H1 (cell line): ENCODE data around the gene ZCCHC18. TPM values are rescaled to one million over a fixed set of nuclear protein-coding genes. Genes with fewer than 3 reads are reported as not detected.

Experiments used
- CTCF ChIA-PET: fragments of 300-600 bp; sonication (Branson Sonifier 250); formaldehyde crosslinking; loops from one replicate; lab custom pipeline; 2021; ENCODE audit not compliant: partially characterized antibody; lab: Charles Lee
- POLR2A ChIA-PET: fragments of 300-600 bp; sonication (Branson Sonifier 250); formaldehyde crosslinking; loops from one replicate; lab custom pipeline; 2021; ENCODE audit warnings: inconsistent platforms; ENCODE audit not compliant: partially characterized antibody; lab: Charles Lee
- DNase-seq, 2 experiments: peaks; one replicate each; pipeline versions ENCODE4 v3.0.0 to v3.0.0-alpha.2; 2010 to 2022; ENCODE audit warnings: low spot score in 2 of 2, low read depth in 1 of 2, mixed read lengths in 1 of 2
- FAIRE-seq: peaks from 2 replicates; lab custom pipeline; 2011; peaks lifted over from hg19 to GRCh38; lab: Jason Lieb, UNC
- H2AFZ ChIP-seq: 2 replicates; pipeline ENCODE4 v1.8.1; 2012; ENCODE audit warnings: low read length, inconsistent platforms
- H2AK5ac ChIP-seq: 2 replicates; pipeline ENCODE4 v1.6.1; 2013; ENCODE audit warnings: low read depth, low read length
- H2BK120ac ChIP-seq: replicated peaks from 2 replicates; pipeline ENCODE3; 2013; ENCODE audit warnings: low read depth, low read length, inconsistent platforms
- H2BK12ac ChIP-seq: 2 replicates; pipeline ENCODE4 v1.6.1; 2013; ENCODE audit warnings: low read depth, low read length
- H2BK15ac ChIP-seq: 2 replicates; pipeline ENCODE4 v1.6.1; 2013; ENCODE audit warnings: low read length
- H2BK20ac ChIP-seq: 2 replicates; pipeline ENCODE4 v1.6.1; 2013; ENCODE audit warnings: low read length
- H2BK5ac ChIP-seq: 2 replicates; pipeline ENCODE4 v1.6.1; 2013; ENCODE audit warnings: low read depth, low read length
- H3K14ac ChIP-seq: 2 replicates; pipeline ENCODE4 v1.6.1; 2013; ENCODE audit warnings: inconsistent platforms; ENCODE audit not compliant: insufficient read length
- H3K18ac ChIP-seq: 2 replicates; pipeline ENCODE4 v1.6.1; 2013; ENCODE audit warnings: low read length; ENCODE audit errors: extremely low read depth
- H3K23ac ChIP-seq: 2 replicates; pipeline ENCODE4 v1.6.1; 2013; ENCODE audit warnings: inconsistent platforms; ENCODE audit not compliant: insufficient read length
- H3K23me2 ChIP-seq: 2 replicates; pipeline ENCODE4 v1.6.1; 2013; ENCODE audit warnings: low read depth, low read length
- H3K27ac ChIP-seq: 2 replicates; pipeline ENCODE4 v1.6.1; 2011; ENCODE audit warnings: low read depth, low read length, inconsistent platforms
- H3K27me3 ChIP-seq, 4 experiments: replicated peaks in 1 of 4; 1 replicate in 1 of 4; 2 replicates in 3 of 4; pipeline versions ENCODE4 v1.6.1 to v1.8.1; 2011 to 2013; ENCODE audit warnings: low read length in 3 of 4, mild to moderate bottlenecking in 3 of 4, inconsistent platforms in 2 of 4, mixed read lengths in 2 of 4, moderate library complexity in 1 of 4; ENCODE audit not compliant: control insufficient read depth in 3 of 4, insufficient read depth in 3 of 4; ENCODE audit errors: extremely low read depth in 1 of 4
- H3K36me3 ChIP-seq, 4 experiments: 2 replicates each; pipeline versions ENCODE4 v1.6.1 to v1.8.1; 2011 to 2013; ENCODE audit warnings: mild to moderate bottlenecking in 4 of 4, low read length in 3 of 4, moderate library complexity in 2 of 4, control low read depth in 1 of 4, inconsistent platforms in 1 of 4; ENCODE audit not compliant: insufficient read depth in 4 of 4, control insufficient read depth in 2 of 4
- H3K4ac ChIP-seq: replicated peaks from 2 replicates; pipeline ENCODE3; 2013; ENCODE audit warnings: low read length, low read depth, mixed read lengths, inconsistent platforms; ENCODE audit not compliant: insufficient read length
- H3K4me1 ChIP-seq, 4 experiments: replicated peaks in 1 of 4; 1 replicate in 1 of 4; 2 replicates in 3 of 4; pipeline versions ENCODE4 v1.6.1 to v1.8.1; 2011 to 2013; ENCODE audit warnings: low read length in 3 of 4, inconsistent platforms in 2 of 4, mixed read lengths in 1 of 4; ENCODE audit not compliant: insufficient read depth in 4 of 4, control insufficient read depth in 3 of 4
- H3K4me2 ChIP-seq, 2 experiments: 2 replicates each; pipeline versions ENCODE4 v1.6.1 to v1.8.1; 2011 to 2013; ENCODE audit warnings: low read depth in 2 of 2, low read length in 2 of 2, control low read depth in 1 of 2, inconsistent platforms in 1 of 2, mild to moderate bottlenecking in 1 of 2; ENCODE audit not compliant: insufficient read depth in 1 of 2
- H3K4me3 ChIP-seq, 4 experiments: fragments of 200-600, 300-600 bp in 1 of 4; sonication (generic), shearing (Covaris generic), sonication (Bioruptor Twin) in 1 of 4; 2 replicates each; pipeline versions ENCODE4 v1.5.1 to v1.8.1; 2011 to 2016; ENCODE audit warnings: low read length in 4 of 4, low read depth in 3 of 4, control low read depth in 2 of 4, inconsistent platforms in 2 of 4, mild to moderate bottlenecking in 2 of 4, mixed read lengths in 1 of 4, moderate library complexity in 1 of 4; ENCODE audit not compliant: insufficient read depth in 2 of 4; ENCODE audit errors: extremely low read depth in 1 of 4
- H3K56ac ChIP-seq: replicated peaks from 2 replicates; pipeline ENCODE3; 2013; ENCODE audit warnings: low read depth, mild to moderate bottlenecking, mixed read lengths, low read length, inconsistent platforms; ENCODE audit not compliant: insufficient read length
- H3K79me1 ChIP-seq: 2 replicates; pipeline ENCODE4 v1.6.1; 2013; ENCODE audit warnings: low read depth, low read length, control low read depth
- H3K79me2 ChIP-seq, 2 experiments: 2 replicates each; pipeline versions ENCODE4 v1.6.1 to v1.8.1; 2012 to 2013; ENCODE audit warnings: low read length in 2 of 2, mild to moderate bottlenecking in 2 of 2, inconsistent platforms in 1 of 2; ENCODE audit not compliant: insufficient read depth in 2 of 2, control insufficient read depth in 1 of 2
- H3K9ac ChIP-seq, 4 experiments: replicated peaks in 1 of 4; 1 replicate in 1 of 4; 2 replicates in 3 of 4; pipeline versions ENCODE4 v1.6.1 to v1.8.1; 2011 to 2013; ENCODE audit warnings: low read depth in 3 of 4, low read length in 3 of 4, control low read depth in 2 of 4, mild to moderate bottlenecking in 2 of 4, moderate library complexity in 2 of 4, inconsistent platforms in 1 of 4; ENCODE audit errors: extremely low read depth in 1 of 4
- H3K9me3 ChIP-seq, 2 experiments: 2 replicates each; pipeline versions ENCODE4 v1.6.1 to v1.8.1; 2012 to 2013; ENCODE audit warnings: mild to moderate bottlenecking in 2 of 2, moderate library complexity in 2 of 2, control low read depth in 1 of 2, inconsistent platforms in 1 of 2, low read depth in 1 of 2, low read length in 1 of 2, mixed read lengths in 1 of 2; ENCODE audit not compliant: insufficient read depth in 2 of 2
- H4K20me1 ChIP-seq, 2 experiments: replicated peaks in 1 of 2; 2 replicates each; pipeline versions ENCODE3 to v1.8.1; 2011 to 2013; ENCODE audit warnings: inconsistent platforms in 2 of 2, low read length in 2 of 2, mild to moderate bottlenecking in 1 of 2; ENCODE audit not compliant: insufficient read depth in 2 of 2, control insufficient read depth in 1 of 2
- H4K5ac ChIP-seq: 2 replicates; pipeline ENCODE4 v1.6.1; 2013; ENCODE audit warnings: low read length, low read depth, mixed read lengths, inconsistent platforms; ENCODE audit not compliant: insufficient read length
- H4K8ac ChIP-seq: 2 replicates; pipeline ENCODE4 v1.8.0; 2013; ENCODE audit warnings: mild to moderate bottlenecking, moderate library complexity, low read length, inconsistent platforms; ENCODE audit not compliant: insufficient read depth; ENCODE audit errors: extremely low read depth
- H4K91ac ChIP-seq: replicated peaks from 2 replicates; pipeline ENCODE3; 2013; ENCODE audit warnings: low read length, mixed read lengths, inconsistent platforms; ENCODE audit not compliant: insufficient read length
- BACH1 ChIP-seq: IDR thresholded peaks from 2 replicates; pipeline ENCODE4 v1.6.1; 2012; ENCODE audit warnings: low read length, improper control_type of control experiment
- CHD2 ChIP-seq: IDR thresholded peaks from 2 replicates; pipeline ENCODE4 v1.6.1; 2012; ENCODE audit warnings: low read length, improper control_type of control experiment
- EZH2 ChIP-seq: fragments of 200-600 bp; sonication (generic); IDR thresholded peaks from 2 replicates; pipeline ENCODE4 v1.7.1; 2012; ENCODE audit warnings: low read depth, mild to moderate bottlenecking, moderate library complexity, low read length, inconsistent platforms; ENCODE audit not compliant: severe bottlenecking
- FOSL1 ChIP-seq: IDR thresholded peaks from 2 replicates; pipeline ENCODE4 v1.6.1; 2011; ENCODE audit warnings: mild to moderate bottlenecking, low read depth, low read length, moderate library complexity; ENCODE audit not compliant: insufficient read depth
- GTF2F1 ChIP-seq: IDR thresholded peaks from 2 replicates; pipeline ENCODE4 v1.6.1; 2012; ENCODE audit warnings: low read depth, low read length, improper control_type of control experiment, borderline replicate concordance
- RNF2 ChIP-seq: fragments of 200-900, 300-1000 bp; sonication (generic); IDR thresholded peaks from 2 replicates; pipeline ENCODE4 v1.7.1; 2016; ENCODE audit warnings: borderline replicate concordance, low read depth, mild to moderate bottlenecking, antibody characterized with exemption, low read length; ENCODE audit not compliant: poor library complexity, severe bottlenecking; ENCODE audit errors: missing control alignments
- SAP30 ChIP-seq: fragments of 300-600 bp; sonication (generic); IDR thresholded peaks from 2 replicates; pipeline ENCODE4 v1.7.1; 2012; ENCODE audit warnings: low read length, moderate library complexity, mild to moderate bottlenecking, inconsistent platforms; ENCODE audit not compliant: insufficient read depth, insufficient replicate concordance
- WGBS, 2 experiments: shearing (Covaris generic) in 1 of 2; methylation state at CpG; one replicate each; pipeline versions ENCODE4 v1.1.6 to v1.1.7; 2013 to 2015; ENCODE audit warnings: low lambda C conversion rate in 2 of 2, mixed read lengths in 2 of 2, inconsistent platforms in 1 of 2, low coverage in 1 of 2, missing lambda C conversion rate in 1 of 2; ENCODE audit not compliant: insufficient replicate concordance in 2 of 2, insufficient coverage in 1 of 2, insufficient read length in 1 of 2; ENCODE audit errors: extremely low coverage in 1 of 2, missing lambda C conversion rate in 1 of 2; 5-methylcytosine and 5-hydroxymethylcytosine counted together
- long read RNA-seq, 2 experiments: library from RNA in 1 of 2; library from capped mRNA in 1 of 2; stranded (forward); transcript quantifications; one replicate each; pipeline ENCODE4 v2.0.0, GENCODE V29; 2021; ENCODE audit warnings: inconsistent platforms in 1 of 2
- polyA minus RNA-seq, 3 experiments: library from RNA; depleted of rRNA, polyadenylated mRNA; stranded (reverse); fragments of >200 nt; gene quantifications; 1 replicate in 2 of 3; 2 replicates in 1 of 3; pipeline ENCODE4 v1.2.3, GENCODE V29; 2011
- polyA plus RNA-seq, 7 experiments: library from polyadenylated mRNA; depleted of rRNA in 3 of 7; stranded (reverse) in 5 of 7; unstranded in 2 of 7; fragments of >200 nt in 5 of 7; fragments of 200-250 nt in 2 of 7; gene quantifications; 1 replicate in 5 of 7; 2 replicates in 1 of 7; 4 replicates in 1 of 7; pipeline versions ENCODE4 v1.2.1 to v1.2.3, GENCODE V29; 2011 to 2013; ENCODE audit warnings: missing spikeins in 2 of 7, mixed read lengths in 2 of 7
- total RNA-seq: library from RNA; stranded (reverse); fragmentation: NEBNext Ultra II Directional; extraction: Animal tissue kit (Norgen Biotek cat#: 25700); gene quantifications from 2 replicates; pipeline ENCODE4 v1.2.1, GENCODE V29; 2021
- TF ChIP-seq, protein P1 (sequence below): IDR thresholded peaks from 2 replicates; pipeline ENCODE4 v1.6.1; 2012; ENCODE audit warnings: inconsistent platforms

Gene ZCCHC18
- 2.6 and 3.7 TPM in 2 replicates for total RNA-seq
- 4.1 and 8.8 TPM in 2 replicates for polyA plus RNA-seq (2011; rRNA removed)
- polyA plus RNA-seq (2011; cell fraction: cytosol; rRNA removed): 2.9 TPM
- 5.9 TPM for polyA plus RNA-seq (2011; cell fraction: nucleus; rRNA removed)
- polyA plus RNA-seq (2012, experiment 1 of 2): 2.3 to 3.7 TPM (median 2.8 TPM) in 4 replicates
- polyA plus RNA-seq (2012, experiment 2 of 2): 0.67 TPM
- polyA plus RNA-seq (2013, experiment 1 of 2): 2.5 TPM
- 2.3 TPM for polyA plus RNA-seq (2013, experiment 2 of 2)
- 0.68 and 2.0 TPM in 2 replicates for polyA minus RNA-seq (2011; rRNA and poly(A)+ RNA removed)
- polyA minus RNA-seq (2011; cell fraction: cytosol; rRNA and poly(A)+ RNA removed): not detected
- 3.8 TPM for polyA minus RNA-seq (2011; cell fraction: nucleus; rRNA and poly(A)+ RNA removed)
- long read RNA-seq, experiment 1: 0 reads
- long read RNA-seq, experiment 2, partial matches to known transcripts: 1 of 4 reads
- long read RNA-seq, experiment 2, other reads (novel, unspliced or antisense): 0 of 4 reads

DNA sequence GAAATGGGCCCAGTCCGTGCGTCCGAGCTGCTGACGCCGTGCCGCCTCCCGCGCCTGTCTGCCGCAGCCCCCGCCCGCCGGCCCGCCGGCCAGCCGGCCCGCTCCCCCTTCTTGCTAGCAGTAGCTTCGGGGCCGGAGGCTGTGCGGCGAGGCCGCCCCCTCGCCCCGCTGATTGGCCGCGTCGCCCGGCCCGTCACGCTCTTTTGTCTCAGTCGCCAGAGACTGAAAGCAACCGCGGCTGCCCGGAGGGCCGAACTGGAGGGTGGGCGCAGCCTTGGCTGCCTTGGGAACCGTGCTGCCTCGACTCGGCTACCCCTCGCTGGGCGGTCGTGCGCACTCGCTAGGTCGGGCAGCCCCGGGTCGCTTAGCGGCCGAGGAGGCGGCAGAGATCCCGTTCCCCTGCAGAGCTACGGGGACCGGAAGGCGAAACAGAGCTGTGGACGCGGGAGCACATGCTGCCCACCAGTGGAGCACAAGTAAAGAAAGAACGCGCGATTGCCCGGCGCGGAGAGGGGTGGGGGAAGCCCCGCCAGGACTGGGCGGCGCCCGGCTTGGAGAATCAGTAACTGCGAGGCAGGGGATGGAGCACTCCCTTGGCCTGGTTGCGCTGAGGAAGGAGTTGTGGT is at the start of gene ZCCHC18:
TSS of gene ZCCHC18 (plus strand) at position 198 of the 626 bp plus-strand sequence. CDS start 1,589 bp downstream, outside the sequence.
- ChIA-PET CTCF (interaction anchor here (0.8 to 3.2 kb wide), 8 partner anchors 8 to 267 kb away, joined by 3 to 13 read pairs (median 4); no protein-coding TSS in a partner anchor), POLR2A (interaction anchor here (0.7 to 1.9 kb wide), 6 partner anchors 10 to 268 kb away, joined by 3 to 10 read pairs (median 4); partner anchors contain the start of gene SLC25A53)
- Histone ChIP-seq H3K9ac (peak within 1 kb of the TSS; percentile 51 to 71 (median 61)), H4K20me1 (peaks cover 0 to 5% of the 10 kb centered on the region in 2 experiments), H3K79me1 (no peaks in the 10 kb centered on the region), H3K23ac (no peak within 1 kb of the TSS), H3K4ac (no peak within 1 kb of the TSS), H4K91ac (peak within 1 kb of the TSS; percentile 54), H3K18ac (no peak within 1 kb of the TSS; the same call in none of the 2 replicates), H3K56ac (peak within 1 kb of the TSS; percentile 57), H2AK5ac (no peak within 1 kb of the TSS), H3K4me1 (peaks cover 0 to 9% (median 3%) of the 10 kb centered on the region in 4 experiments; a peak in 4 of 7 replicates), H2AFZ (peak within 1 kb of the TSS; percentile 97), H2BK120ac (no peak within 1 kb of the TSS), H3K14ac (no peak within 1 kb of the TSS), H2BK15ac (no peak within 1 kb of the TSS), H2BK12ac (no peak within 1 kb of the TSS), H3K9me3 (no peaks in the 10 kb centered on the region), H3K36me3 (no peaks in the 10 kb centered on the region), H3K23me2 (peaks cover 2% of the 10 kb centered on the region; the same call in 1 of the 2 replicates), H2BK5ac (no peak within 1 kb of the TSS), H3K79me2 (no peaks in the 10 kb centered on the region), H3K4me3 (peak within 1 kb of the TSS; percentile 56 to 75 (median 58)), H3K4me2 (peak within 1 kb of the TSS; percentile 80 to 94), H3K27me3 (no peaks in the 10 kb centered on the region), H2BK20ac (no peak within 1 kb of the TSS), H4K5ac (peak within 1 kb of the TSS; percentile 43), H4K8ac (peak within 1 kb of the TSS; percentile 71), H3K27ac (no peak within 1 kb of the TSS)
- FAIRE-seq (no peak), DNase-seq (peak in 1 of 2 experiments; percentile 68)
- WGBS, 2 experiments: 3% methylated on average over 21 of the region's 67 CpGs; no CpG with 5 or more reads in 1 of the 2 experiments
- TF ChIP-seq, protein P1, sequence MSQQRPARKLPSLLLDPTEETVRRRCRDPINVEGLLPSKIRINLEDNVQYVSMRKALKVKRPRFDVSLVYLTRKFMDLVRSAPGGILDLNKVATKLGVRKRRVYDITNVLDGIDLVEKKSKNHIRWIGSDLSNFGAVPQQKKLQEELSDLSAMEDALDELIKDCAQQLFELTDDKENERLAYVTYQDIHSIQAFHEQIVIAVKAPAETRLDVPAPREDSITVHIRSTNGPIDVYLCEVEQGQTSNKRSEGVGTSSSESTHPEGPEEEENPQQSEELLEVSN: no peak
- TF ChIP-seq GTF2F1 (no peak), FOSL1 (no peak), BACH1 (no peak), RNF2 (no peak), EZH2 (no peak), SAP30 (no peak), CHD2 (no peak)
